Liver (tissue), 3 donors: ENCODE data around the gene TMEM175.

Source experiments
- ATF3 ChIP-seq: IDR thresholded peaks from 2 replicates; pipeline ENCODE4 v1.6.1; 2016; ENCODE audit warnings: antibody characterized with exemption
- CTCF ChIP-seq: fragments of 150-350 bp; IDR thresholded peaks from 2 replicates; pipeline ENCODE4 v1.5.1; 2017; ENCODE audit warnings: improper control_type of control experiment, low read depth, low read length; ENCODE audit not compliant: missing input control
- EGR1 ChIP-seq, 2 donors: IDR thresholded peaks; 2 replicates each; pipeline ENCODE4 v1.6.1; 2016 to 2018; ENCODE audit warnings: antibody characterized with exemption in 2 of 2, low read depth in 2 of 2
- FOXA1 ChIP-seq: IDR thresholded peaks from 2 replicates; pipeline ENCODE4 v1.6.1; 2016; ENCODE audit warnings: antibody characterized with exemption
- GABPA ChIP-seq, 2 donors: IDR thresholded peaks in 1 of 2; conservative IDR thresholded peaks in 1 of 2; 2 replicates each; pipeline ENCODE4 v1.6.1; 2016; ENCODE audit warnings: antibody characterized with exemption in 2 of 2, mild to moderate bottlenecking in 1 of 2, moderate library complexity in 1 of 2
- JUND ChIP-seq, 2 donors: IDR thresholded peaks; 2 replicates each; pipeline ENCODE4 v1.6.1; 2016; ENCODE audit warnings: antibody characterized with exemption in 2 of 2
- MAX ChIP-seq: IDR thresholded peaks from 2 replicates; pipeline ENCODE4 v1.6.1; 2016; ENCODE audit warnings: antibody characterized with exemption
- REST ChIP-seq: IDR thresholded peaks from 2 replicates; pipeline ENCODE4 v1.6.1; 2016; ENCODE audit warnings: antibody characterized with exemption, mild to moderate bottlenecking
- SP1 ChIP-seq: IDR thresholded peaks from 2 replicates; pipeline ENCODE4 v1.6.1; 2018; ENCODE audit warnings: antibody characterized with exemption, mild to moderate bottlenecking
- TAF1 ChIP-seq: conservative IDR thresholded peaks from 2 replicates; pipeline ENCODE4 v1.6.1; 2016; ENCODE audit warnings: antibody characterized with exemption, mild to moderate bottlenecking
- YY1 ChIP-seq: IDR thresholded peaks from 2 replicates; pipeline ENCODE4 v1.6.1; 2016; ENCODE audit warnings: antibody characterized with exemption, mild to moderate bottlenecking
- donor health status: healthy.
- donor health status: healthy.

- TF ChIP-seq CTCF (no peak), YY1 (no peak), MAX (no peak), TAF1 (no peak), GABPA (IDR thresholded peaks at IDR 0.05 in 1 of 2, conservative IDR thresholded peaks at IDR 0.05 in 1 of 2) (no peak), REST (no peak), SP1 (no peak), EGR1 (IDR thresholded peaks at IDR 0.05; ENCODE audit: low read depth in 2 of 2) (no peak), ATF3 (no peak), JUND (IDR thresholded peaks at IDR 0.05) (no peak), FOXA1 (no peak)
Observed at GRCh38 chr4:966266-967112, 34.2 kb downstream of the TMEM175 start.
